NCI-H2227 treated with DMSO at 0.1 percent for 48 hours (cell line): Measurements from ENCODE around the gene SAE1.
A peak's percentile ranks its signal among the peaks of the same experiment; 100 is the strongest.

Source experiments
- DNase-seq: peaks from one replicate; lab custom pipeline; 2025; lab: John Stamatoyannopoulos, UW

Gene SAE1

GRCh38 chr19:47221080-47221841, 90.6 kb downstream of the SAE1 start:
- DNase-seq, result no peak

DNA sequence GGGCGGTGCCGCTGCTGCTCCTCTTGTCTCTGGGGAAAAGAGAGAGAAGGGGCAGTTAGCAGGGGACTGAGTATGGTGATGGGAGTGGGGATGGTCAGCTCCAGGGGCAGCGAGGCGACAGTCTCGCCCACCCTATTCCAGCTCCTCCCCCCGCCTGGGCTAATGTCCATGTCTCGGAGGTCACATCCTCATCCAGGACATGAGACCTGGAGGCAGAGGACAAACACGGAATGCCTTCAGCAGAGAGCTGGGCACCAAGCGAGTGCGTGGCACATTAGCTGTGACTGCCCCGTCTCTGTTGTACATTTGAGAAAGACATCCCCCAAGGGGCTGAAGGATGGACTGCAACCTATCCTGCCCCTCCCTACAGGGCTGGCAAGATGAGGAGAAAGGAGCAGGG, 91.3 kb downstream of the SAE1 start:
- DNase-seq, result no peak

GRCh38 chr19:47225746-47226425, 95.3 kb downstream of the SAE1 start:
- peak; percentile 74 for DNase-seq

- no peak for DNase-seq
These were observed 96.1 kb downstream of the SAE1 start for GRCh38 chr19:47226426-47227351.

GRCh38 chr19:47227352-47228167, 96.9 kb downstream of the SAE1 start:
- peak; percentile 47 for DNase-seq

DNA sequence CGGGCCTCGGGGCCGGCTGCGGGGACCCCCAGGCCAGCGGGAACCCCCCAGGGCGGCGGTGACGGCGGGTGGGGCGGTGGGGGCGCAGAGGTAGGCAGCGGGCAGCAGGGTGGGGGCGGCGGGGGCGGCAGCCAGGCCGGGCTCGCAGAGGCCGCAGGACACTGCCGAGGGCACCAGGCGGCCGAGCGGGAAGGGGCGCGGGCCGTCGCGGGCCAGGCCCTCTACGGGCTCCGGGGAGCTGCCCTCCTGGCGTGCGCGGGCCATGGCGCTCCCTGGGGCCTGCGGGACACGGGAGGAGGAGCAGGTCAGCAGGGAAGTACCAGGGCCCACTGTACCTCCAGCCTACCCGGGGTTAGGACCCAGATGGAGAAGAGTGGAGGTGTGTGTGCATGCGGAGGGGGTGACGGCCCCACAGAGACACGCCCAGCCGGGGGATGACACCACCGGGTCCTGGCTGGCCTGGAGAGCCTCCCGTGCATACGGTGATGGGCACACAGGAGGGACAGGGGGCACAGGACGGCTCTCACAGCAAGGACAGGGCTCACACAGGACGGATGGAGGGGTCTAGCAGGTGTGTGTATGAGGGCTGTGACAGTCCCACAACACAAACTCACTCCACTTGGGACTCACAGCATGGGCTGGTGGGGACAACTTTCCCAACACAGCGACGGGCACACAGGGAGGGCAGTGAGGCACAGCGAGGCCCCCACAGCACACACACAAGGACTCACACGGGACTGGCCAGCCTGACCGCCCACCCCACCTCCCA, 97.7 kb downstream of the SAE1 start:
- DNase-seq, result no peak

DNA sequence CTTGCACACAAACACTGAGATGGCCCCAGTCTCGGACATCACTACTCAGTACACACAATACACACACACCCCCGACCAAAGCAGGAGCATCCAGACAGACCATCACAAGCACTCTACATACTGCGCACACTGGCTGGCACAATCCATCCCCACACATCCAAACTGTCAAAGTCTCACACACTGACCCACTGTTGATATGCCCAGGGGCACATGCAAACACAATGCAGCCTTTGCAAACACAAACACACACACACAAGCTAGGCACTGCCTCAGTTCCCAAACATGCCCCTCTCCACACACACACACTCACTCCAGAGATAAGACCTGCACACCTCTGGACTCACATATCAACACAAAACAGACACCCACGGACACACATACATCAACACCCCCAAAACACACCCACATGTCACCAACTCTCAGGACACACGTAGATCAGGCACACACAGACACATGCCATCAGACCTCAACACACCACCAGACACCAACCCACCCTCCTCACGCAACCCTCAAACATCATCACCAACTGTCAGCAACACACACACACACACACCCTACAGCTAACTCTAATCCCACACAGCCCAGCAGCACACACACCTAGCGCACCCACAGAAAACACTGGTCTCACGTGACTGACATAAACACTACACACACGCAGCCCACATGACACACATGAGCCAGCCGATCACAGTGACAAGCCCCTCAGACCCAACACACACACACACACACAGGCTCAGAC, 98.5 kb downstream of the SAE1 start:
- DNase-seq, result no peak

- DNase-seq, result no peak
These were observed 99.0 kb downstream of the SAE1 start for GRCh38 chr19:47229676-47230053.

GRCh38 chr19:47230054-47230920, 99.7 kb downstream of the SAE1 start:
- DNase-seq, result no peak

DNA sequence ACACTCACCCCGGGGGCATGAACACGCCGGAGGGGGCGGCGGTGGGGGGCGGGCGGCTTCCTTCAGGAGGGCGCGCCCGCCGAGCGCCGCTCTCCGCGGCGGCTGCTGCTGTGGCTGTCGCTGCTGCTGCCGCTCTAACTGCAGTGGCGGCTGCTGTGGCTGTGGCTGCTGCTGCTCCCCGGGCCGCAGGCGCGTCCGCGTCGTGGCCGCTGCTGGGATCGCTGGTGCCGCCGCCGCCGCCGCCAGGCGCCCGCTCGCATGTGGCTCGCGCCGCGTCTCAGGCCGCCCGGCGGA, 100.2 kb downstream of the SAE1 start, which contains the start of gene BBC3:
TSS of gene BBC3 (minus strand) at position 279 of the 294 bp plus-strand sequence. CDS start 2,768 bp downstream, outside the sequence.
- DNase-seq, result no peak

GRCh38 chr19:47231215-47232054, 100.8 kb downstream of the SAE1 start:
- peak; percentile 39 for DNase-seq

- DNase-seq, result no peak
These were observed 102.0 kb downstream of the SAE1 start for GRCh38 chr19:47232422-47233211.

DNA sequence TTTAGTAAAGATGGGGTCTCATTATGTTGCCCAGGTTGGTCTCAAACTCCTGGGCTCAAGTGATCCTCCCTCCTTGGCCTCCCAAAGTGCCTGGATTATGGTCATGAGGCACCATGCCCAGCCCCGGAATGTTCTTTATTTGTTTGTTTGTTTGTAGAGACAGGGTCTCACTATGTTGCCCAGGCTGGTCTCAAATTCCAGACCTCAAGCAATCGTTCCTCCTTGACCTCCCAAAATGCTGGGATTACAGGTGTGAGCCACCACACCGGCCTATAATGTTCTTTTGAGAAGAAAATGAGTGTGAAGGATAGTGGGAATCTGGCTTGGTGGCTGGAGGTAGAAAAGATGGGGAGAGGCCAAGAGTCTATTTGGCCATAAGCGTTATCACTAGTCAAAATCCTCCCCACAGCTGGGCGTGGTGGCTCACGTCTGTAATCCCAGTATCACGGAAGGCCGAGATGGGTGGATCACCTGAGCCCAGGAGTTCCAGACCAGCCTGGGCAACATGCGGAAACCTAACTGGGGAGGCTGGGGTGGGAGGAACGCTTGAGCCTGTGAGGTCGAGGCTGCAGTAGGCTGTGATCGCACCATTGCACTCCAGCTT, 105.5 kb downstream of the SAE1 start:
- DNase-seq, result no peak

DNA sequence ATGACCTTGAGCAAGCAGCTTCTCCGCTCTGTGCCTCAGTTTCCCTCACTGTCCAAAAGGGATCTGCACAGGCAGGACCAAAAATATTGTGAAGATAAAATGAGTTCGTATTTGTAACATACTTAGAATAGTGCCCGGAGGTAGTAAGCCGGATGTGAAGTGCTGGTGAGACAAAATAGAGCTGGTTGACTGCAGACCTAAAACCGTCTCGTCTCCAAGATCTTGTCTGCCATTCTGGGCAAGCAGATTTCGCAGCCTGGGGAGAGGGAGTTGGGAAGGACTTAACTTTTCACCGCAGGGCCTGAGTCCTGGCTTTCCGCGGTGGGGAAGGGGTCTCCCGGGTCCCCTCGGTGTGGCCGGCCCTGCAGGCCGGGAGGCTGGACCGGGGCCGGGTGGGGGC, 108.5 kb downstream of the SAE1 start:
- no peak for DNase-seq

DNA sequence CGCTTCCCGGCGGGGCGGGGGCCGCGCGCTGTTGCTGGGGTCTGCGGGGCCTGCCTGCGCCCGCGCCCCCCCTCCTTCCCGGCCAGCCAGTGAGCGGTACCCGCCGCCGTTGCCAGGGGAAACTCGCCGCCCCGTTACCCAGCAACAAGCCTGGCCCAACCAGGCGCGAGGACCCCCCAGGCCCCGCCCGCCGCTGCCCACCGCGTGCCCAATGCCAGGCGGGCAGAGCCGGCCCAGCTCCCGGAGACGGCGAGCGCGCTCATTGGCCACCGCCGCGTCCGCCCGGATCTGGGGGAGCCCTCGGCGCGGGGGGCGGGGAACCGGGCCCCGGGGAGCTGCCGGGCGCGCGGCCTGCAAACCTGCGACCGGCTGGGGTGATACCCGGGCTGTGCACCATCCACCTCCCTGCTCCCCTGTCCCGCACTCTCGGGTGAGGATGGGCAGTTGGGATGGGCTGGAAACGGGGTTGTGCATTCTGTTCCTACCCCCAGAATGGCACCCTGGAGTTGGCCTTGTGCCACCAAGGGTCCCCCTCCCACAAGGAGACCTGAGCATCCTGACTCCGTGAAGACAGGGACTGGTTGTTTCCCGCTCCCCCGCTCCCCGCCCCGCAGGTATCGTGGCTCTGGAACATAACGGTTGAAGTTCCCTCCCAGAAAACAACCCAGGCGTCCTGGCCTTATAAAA, 109.1 kb downstream of the SAE1 start:
- peak; percentile 79 for DNase-seq

DNA sequence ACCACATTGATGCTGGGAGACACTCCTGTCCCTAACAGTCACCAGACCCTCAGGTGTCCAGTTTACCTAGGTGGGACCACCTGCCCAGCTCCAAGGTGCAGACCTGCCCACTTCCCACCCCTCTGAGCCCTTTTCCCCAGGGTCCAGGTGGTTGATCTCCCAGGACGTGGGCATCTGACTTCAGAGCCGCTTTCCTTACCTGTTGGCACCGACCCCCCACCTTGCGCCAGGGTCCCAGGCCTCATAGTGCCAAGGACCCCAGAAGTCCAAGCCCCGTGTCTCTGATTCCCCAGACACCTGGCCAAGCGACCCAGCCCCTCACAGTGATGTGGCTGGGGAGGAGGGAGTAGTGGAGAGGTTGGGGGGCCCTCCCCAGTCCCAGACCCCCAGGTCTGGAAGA, 109.9 kb downstream of the SAE1 start:
- no peak for DNase-seq
